Middle frontal gyrus (tissue), 1 donor: ENCODE measurements around the gene ARHGAP23.

ENCODE experiments used
- DNase-seq: peaks from one replicate; pipeline ENCODE4 v3.0.0-alpha.2; 2015; ENCODE audit warnings: low spot score; ENCODE audit errors: extremely low spot score

Gene ARHGAP23

GRCh38 chr17:38547444-38547843 lies 119.2 kb downstream of the ARHGAP23 start:
- DNase-seq: no peak

- no peak for DNase-seq
Observed at GRCh38 chr17:38549285-38549684, 121.0 kb downstream of the ARHGAP23 start.

DNA sequence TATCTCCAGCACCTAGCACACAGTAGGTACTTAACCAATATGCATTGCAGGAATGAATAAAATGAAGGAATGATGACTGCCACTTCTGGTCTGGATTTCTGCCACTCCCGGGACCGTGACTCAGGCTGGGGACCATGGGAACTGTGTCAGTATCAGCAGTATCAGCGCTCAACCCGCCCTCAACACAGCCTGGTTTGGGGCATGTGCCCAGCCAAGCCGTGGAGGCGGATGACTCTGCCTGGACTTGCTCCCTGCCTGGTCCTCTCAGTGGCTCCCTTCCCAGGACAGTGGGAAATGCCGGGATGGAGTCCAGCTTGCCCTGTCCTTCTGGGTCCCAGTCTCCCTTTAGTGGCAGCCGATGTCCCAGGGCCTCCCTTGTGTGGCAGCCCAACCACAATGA lies 122.4 kb downstream of the ARHGAP23 start:
- no peak for DNase-seq

- no peak for DNase-seq
Observed at GRCh38 chr17:38551121-38551520, 122.9 kb downstream of the ARHGAP23 start.

- DNase-seq: no peak
Observed at GRCh38 chr17:38552343-38552742, 124.1 kb downstream of the ARHGAP23 start.

DNA sequence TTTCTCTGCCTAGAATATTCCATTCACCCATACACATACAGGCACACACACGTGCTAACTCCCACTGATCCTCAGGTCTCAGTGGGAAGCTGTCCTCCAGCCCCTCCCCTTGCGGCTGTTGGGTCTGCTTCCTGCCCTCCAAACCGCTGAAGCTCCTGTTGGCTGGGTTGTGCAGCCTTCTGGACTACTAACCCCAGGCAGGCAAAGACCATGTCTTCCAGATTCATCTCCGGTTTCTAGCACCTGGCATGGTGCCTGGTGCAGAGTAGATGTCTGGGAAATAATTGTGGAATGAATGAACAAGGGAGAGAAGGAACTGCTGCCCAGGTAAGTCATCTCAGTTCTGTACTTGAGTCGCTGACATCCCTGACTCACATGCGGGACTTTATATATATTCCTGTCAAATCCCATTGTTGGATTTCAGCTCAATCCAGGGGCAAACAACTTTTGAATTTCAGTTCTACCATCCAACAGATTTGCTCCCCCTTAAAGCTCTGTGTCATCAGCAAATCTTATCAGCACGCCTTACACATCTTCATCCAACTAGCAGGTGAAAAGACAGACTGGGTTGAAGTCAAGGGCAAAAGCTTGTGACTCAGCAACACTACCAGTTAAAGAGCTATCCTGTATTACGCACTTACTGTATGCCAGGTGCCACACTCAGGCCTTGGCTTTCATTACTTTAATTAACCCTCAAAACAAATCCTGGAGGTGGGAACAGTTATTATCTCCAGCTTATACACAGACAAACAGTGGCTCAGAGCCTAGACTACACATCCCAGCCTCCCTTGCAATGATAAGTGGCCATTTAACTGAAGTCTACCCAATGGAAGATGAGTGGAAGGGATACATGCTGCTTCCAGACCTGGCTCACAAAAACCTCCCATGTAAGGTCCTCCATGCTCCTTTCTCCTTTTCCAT lies 126.4 kb downstream of the ARHGAP23 start:
- no peak for DNase-seq

DNA sequence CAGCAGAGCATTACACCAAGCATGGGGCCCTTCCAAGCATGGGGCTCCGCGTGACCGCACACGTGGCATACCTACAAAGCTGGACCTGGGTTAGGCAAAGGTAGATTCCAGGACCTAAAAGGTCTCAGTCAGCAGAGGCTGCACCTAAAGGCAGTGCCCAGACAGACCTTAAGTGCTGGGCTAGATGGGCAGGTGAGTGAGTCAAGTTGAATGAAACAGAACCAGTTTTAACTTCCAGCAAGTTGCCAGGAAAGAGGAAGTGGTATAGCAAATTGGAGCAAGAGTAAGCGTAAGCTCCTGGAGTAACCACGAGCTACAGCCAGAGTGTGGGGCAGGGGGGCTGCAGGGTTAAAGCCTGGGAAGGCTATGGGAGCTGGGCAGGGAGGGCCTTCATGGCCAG lies 128.0 kb downstream of the ARHGAP23 start:
- no peak for DNase-seq

DNA sequence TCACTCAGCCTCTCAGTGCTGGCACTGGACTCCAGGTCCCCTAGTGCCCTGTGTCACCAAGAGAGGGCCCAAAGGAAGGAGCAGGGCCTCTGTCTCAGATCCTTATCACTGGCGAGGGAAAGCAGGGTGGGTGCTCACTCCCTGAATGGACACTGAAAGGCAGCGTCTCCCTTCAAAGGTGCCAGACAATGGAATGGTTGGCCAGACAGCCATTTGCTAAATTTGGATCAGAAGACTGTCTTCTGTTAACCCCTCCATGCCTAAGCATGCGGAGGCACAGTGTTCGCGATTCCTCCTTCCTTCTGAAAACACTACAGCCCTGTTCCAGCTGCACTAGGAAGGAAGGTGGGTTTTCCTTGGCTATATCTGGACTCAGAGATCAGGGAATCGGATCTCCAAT lies 129.1 kb downstream of the ARHGAP23 start:
- DNase-seq: no peak

DNA sequence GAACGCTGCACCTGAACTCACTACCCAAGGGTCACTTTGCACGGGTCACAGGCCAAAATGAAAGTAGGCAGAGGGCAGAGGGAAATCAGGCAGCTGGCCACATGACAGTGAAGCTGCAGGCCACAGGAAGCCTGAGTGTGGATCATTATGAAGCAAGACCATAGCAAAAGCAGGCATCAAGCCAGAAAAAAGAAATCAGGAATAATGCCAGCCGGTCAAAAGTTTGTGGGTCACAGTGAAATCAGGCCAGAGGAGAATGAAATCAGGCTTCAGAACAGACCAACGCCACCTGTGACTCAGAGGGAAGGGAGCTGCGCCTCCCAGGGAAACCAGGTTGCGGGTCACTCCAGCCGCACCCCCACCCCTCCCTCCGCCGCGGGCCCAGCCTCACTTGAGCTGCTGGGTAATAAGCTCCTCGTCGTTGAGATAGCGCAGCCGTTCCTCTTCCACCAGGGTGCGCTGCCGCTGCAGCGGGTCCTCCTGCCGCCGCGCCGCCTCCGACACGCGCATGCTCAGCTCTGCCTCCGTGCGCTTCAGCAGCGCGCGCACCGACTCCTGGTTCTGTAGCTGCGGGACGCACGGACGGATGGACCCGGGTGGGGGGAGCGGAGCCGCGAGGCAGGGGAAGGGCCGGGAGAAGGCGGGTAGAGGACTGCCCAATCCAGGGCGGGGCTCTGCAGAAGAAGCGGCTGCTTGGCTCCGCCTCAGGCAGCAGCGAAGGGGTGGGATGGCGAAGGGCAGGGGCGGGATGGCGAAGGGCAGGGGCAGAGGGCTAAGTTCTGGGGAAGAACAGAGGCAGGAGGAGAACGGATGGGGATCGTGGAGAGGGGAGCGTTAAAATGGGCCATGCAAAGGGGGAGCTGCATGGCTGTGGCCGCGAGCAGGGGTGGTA lies 129.8 kb downstream of the ARHGAP23 start:
- DNase-seq: peak; percentile 89

DNA sequence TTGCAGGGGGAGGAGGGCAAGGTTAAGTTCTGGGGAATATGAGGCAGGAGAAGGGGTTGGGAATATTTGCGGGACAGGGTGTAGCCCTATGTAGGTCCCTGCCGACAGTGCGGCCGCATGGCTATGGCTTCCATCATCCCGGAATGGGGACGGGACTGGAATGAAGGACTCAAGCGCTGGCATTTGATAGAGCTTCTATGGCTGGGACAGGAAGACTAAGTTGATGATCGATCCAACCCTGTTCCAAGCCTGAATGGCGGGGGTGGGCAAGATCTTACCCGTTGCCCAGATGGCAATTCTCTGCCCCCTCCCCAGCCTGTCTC lies 130.4 kb downstream of the ARHGAP23 start:
- DNase-seq: no peak

GRCh38 chr17:38559051-38559879 lies 131.0 kb downstream of the ARHGAP23 start:
- no peak for DNase-seq

GRCh38 chr17:38559880-38560230 lies 131.6 kb downstream of the ARHGAP23 start:
- no peak for DNase-seq

DNA sequence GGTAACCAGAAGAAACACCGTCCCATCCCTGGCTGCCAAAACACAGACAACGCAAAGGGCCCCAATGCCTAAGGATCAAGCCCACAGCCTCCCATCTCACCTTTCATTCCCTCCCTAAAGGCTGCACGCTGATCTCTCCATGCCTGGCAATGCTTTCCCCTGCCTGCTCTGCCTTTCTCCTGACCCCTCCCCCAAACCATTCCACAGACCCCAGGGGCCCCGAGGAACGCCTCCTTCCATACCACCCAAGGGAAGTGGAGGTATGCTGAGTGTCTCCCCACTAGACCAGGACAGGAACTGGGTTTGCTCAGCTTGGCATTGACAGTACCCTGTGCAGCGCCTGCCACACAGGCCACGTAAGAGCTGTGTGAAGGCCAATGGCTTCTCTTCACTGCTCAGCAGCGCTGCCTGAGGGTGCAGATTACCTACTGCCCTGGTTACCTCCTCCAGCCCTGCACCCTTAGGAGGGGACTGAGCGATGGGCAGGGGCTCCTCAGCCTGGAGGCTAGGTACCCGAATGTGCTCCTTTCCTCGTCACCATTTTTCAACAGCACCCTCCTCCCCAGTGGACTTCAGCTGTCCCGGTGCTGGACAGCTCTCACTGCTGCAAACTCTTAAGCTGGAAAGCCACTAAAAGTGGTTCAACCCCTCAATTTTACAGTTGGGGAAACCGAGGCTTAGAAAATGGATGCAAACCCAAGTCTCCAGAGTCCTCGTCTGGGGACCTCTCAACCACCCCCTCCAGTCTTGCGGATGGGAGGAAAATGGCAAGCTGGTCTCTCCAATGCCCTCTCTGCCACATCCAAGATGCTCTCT lies 132.4 kb downstream of the ARHGAP23 start:
- no peak for DNase-seq

DNA sequence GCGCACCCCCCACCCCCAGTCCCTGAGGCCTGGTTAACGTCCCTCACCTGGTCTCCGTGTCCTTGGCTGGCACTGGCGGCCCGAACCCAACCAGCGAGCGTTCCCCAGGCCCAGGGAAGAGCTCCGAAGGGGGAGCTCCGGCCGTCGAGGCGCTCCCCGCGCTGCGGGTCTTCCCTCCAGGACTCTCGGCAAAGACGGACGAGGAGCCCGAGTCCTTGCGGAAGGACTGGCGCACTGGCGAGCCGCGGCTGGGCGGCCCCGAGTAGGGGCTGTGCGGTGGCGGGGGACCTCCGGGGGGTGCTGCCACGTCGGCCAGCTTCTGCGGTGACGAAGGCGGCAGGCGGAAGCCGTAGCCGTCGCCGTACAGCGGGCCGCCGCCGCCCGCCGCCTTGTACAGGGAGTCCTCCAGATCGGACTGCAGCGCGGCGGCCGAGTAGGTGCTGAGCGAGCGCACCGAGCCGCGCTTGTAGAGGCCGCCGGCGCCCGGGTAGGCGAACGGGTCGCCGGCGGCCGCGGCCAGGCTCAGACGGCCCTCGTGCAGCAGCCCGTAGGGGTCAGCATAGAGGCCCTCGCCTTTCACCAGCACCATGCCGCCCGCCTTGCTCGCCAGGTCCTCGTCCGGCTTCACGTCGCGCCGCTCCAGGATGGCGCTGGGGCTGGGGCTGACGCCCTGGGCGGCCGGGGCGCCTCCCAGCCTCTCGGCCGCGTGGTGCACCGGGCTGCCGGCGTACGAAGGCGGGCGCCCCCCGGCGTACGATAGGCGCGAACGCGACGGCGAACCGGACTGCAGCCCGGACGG lies 133.4 kb downstream of the ARHGAP23 start:
- no peak for DNase-seq
